HG02870 (cell line): ENCODE results near the gene OBI1.

Experiments used
- ATAC-seq: cut with Tn5 transposase; IDR thresholded peaks from one replicate; pipeline ENCODE4 v1.9.1; 2021; ENCODE audit warnings: mild to moderate bottlenecking, moderate library complexity; ENCODE audit not compliant: unreplicated experiment

The OBI1 gene

GRCh38 chr13:78593129-78593528 is 65.8 kb downstream of the OBI1 start:
- ATAC-seq = no peak

GRCh38 chr13:78592584-78592983 is 66.4 kb downstream of the OBI1 start:
- ATAC-seq = no peak

GRCh38 chr13:78589206-78589605 is 69.7 kb downstream of the OBI1 start:
- no peak for ATAC-seq

GRCh38 chr13:78587395-78587794 is 71.6 kb downstream of the OBI1 start:
- ATAC-seq = no peak

GRCh38 chr13:78586706-78587105 is 72.2 kb downstream of the OBI1 start:
- ATAC-seq = no peak

- no peak for ATAC-seq
These were observed 82.7 kb downstream of the OBI1 start for GRCh38 chr13:78576261-78576660.

- ATAC-seq = no peak
These were observed 86.5 kb downstream of the OBI1 start for GRCh38 chr13:78572459-78572858.

GRCh38 chr13:78569029-78569428 is 89.9 kb downstream of the OBI1 start:
- no peak for ATAC-seq

GRCh38 chr13:78566631-78567030 is 92.3 kb downstream of the OBI1 start:
- no peak for ATAC-seq
